ENCODE results near the gene TMC7. TPM values are rescaled to one million over a fixed set of nuclear protein-coding genes. Genes with fewer than 3 reads are reported as not detected.

TMC7 gene
- total and polyA plus RNA-seq, 9 of the 15 experiments (the other 6 are each of a cell fraction or from before 2014, with no cell fraction given): 0.08 to 2.0 (median 1.5) TPM

DNA sequence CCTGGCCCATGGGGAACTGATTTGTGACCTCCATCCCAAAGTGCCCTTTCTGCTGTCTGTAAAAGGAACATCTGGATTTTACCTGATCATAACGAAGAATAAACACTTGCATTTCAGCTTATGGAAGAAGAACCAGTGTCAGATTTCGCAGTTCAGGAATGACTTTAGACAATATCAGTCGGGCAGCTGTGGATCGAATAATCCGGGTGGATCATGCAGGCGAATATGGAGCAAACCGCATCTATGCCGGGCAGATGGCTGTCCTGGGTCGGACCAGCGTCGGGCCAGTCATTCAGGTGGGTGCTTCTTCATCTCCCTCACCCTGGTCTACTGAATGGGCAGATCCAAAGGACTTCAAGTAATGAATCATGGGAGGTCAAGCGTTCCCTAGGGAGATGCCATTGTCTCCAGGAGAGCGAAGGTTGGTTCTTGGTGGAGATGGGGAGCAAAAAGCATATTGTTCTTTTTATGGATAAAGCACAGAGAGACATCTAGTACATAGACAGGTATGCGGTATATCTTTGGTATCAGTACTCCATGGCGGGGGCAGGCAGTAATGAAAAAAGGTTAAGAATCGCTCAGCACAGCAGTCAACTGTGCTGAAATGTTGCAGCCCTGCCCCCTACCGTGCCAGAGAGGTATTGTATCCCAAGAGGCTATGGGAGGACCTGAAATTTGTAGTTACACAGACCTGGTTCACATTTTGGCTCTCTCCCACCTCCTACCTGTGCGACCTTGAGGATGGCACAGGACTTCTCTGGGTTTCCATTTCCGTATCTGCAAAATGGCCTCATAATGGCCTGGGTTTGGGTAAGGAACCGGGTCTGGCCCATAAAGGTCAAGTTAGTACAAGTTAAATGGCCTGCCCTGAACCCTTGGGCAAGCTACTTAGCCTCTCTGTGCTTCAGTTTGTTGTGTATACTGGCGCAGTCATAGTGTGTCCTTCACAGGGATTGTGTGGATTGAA lies 88.4 kb downstream of the TMC7 start (continued):
- TF ChIP-seq SMC3 (conservative IDR thresholded peaks at IDR 0.05; ENCODE audit: insufficient read depth, low read depth, low read length): peak; percentile 43; the same call in 1 of the 2 replicates
- no peak for TF ChIP-seq IRF2 (CRISPR knock-in tag; IDR thresholded peaks at IDR 0.05)
- TF ChIP-seq RAD21 (CRISPR knock-in tag; conservative IDR thresholded peaks at IDR 0.05 in 1 of 2, IDR thresholded peaks at IDR 0.05 in 1 of 2): peak; percentile 43 to 80
- TF ChIP-seq JUND (IDR thresholded peaks at IDR 0.05; ENCODE audit: borderline replicate concordance, low read depth, low read length): 0 out of 2 replicates have a peak, but pooled peaks have one; percentile 20
- TF ChIP-seq JUND (tag; IDR thresholded peaks at IDR 0.05; ENCODE audit: borderline replicate concordance, low read depth, low read length): no peak
- TF ChIP-seq, protein P1, sequence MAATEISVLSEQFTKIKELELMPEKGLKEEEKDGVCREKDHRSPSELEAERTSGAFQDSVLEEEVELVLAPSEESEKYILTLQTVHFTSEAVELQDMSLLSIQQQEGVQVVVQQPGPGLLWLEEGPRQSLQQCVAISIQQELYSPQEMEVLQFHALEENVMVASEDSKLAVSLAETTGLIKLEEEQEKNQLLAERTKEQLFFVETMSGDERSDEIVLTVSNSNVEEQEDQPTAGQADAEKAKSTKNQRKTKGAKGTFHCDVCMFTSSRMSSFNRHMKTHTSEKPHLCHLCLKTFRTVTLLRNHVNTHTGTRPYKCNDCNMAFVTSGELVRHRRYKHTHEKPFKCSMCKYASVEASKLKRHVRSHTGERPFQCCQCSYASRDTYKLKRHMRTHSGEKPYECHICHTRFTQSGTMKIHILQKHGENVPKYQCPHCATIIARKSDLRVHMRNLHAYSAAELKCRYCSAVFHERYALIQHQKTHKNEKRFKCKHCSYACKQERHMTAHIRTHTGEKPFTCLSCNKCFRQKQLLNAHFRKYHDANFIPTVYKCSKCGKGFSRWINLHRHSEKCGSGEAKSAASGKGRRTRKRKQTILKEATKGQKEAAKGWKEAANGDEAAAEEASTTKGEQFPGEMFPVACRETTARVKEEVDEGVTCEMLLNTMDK (IDR thresholded peaks at IDR 0.05; ENCODE audit: borderline replicate concordance, insufficient read depth, low read depth, low read length, poor library complexity, severe bottlenecking): peak; percentile 75
- TF ChIP-seq KDM1A (IDR thresholded peaks at IDR 0.05): no peak
- no peak for TF ChIP-seq SAFB (IDR thresholded peaks at IDR 0.05; ENCODE audit: borderline replicate concordance, low read depth, low read length)
- TF ChIP-seq NFXL1 (CRISPR knock-in tag; IDR thresholded peaks at IDR 0.05): no peak

Data from K562 (cell line).